Large intestine (tissue), 3 donors: ENCODE results near the gene CDC42EP5. TPM values are rescaled to one million over a fixed set of nuclear protein-coding genes. Genes with fewer than 3 reads are reported as not detected.
A peak's percentile ranks its signal among the peaks of the same experiment; 100 is the strongest.

Experiments
- DNase-seq, 2 donors: peaks; one replicate each; pipeline versions ENCODE4 v3.0.0 to v3.0.0-alpha.2; 2013
- H3K27ac ChIP-seq: one replicate; pipeline ENCODE4 v1.5.1; 2013; ENCODE audit warnings: low read length
- H3K27me3 ChIP-seq: 2 replicates; pipeline ENCODE4 v1.6.1; 2013; ENCODE audit warnings: low read length; ENCODE audit not compliant: control insufficient read depth, insufficient read depth
- H3K36me3 ChIP-seq: 2 replicates; pipeline ENCODE4 v1.6.1; 2013; ENCODE audit warnings: low read length; ENCODE audit not compliant: control insufficient read depth, insufficient read depth
- H3K4me1 ChIP-seq: one replicate; pipeline ENCODE4 v1.6.1; 2013; ENCODE audit warnings: low read length; ENCODE audit not compliant: control insufficient read depth, insufficient read depth
- H3K4me3 ChIP-seq: one replicate; pipeline ENCODE4 v1.5.1; 2013; ENCODE audit warnings: low read length
- H3K9me3 ChIP-seq: one replicate; pipeline ENCODE4 v1.6.1; 2013; ENCODE audit warnings: mild to moderate bottlenecking, low read depth, low read length, moderate library complexity; ENCODE audit not compliant: control insufficient read depth
- WGBS: methylation state at CpG from one replicate; pipeline ENCODE4 v1.1.5; 2013; ENCODE audit warnings: low lambda C conversion rate; ENCODE audit not compliant: insufficient coverage; 5-methylcytosine and 5-hydroxymethylcytosine counted together
- polyA plus RNA-seq: library from polyadenylated mRNA; unstranded; fragments of 120-200 nt; gene quantifications from one replicate; pipeline ENCODE4 v1.2.1, GENCODE V29; 2013

The CDC42EP5 gene
- polyA plus RNA-seq, 1 donor, result 161 TPM

GRCh38 chr19:54463531-54464043 lies 9.5 kb downstream of the CDC42EP5 start, which contains the start of gene LENG9:
LENG9 (minus strand) TSS chr19:54463778; CDS start chr19:54463526, 252 bp downstream.
- no peaks in the 10 kb centered on the region for H3K27me3 ChIP-seq
- WGBS, result no CpG with 5 or more reads among the region's 41 CpGs
- H3K4me3 ChIP-seq, result peak within 1 kb of the TSS; percentile 62
- H3K36me3 ChIP-seq, result peaks cover 46% of the 10 kb centered on the region
- peaks cover 50% of the 10 kb centered on the region for H3K4me1 ChIP-seq
- peak within 1 kb of the TSS; percentile 98 for H3K27ac ChIP-seq
- DNase-seq, result peak; percentile 99
- H3K9me3 ChIP-seq, result peaks cover 6% of the 10 kb centered on the region

- no CpG with 5 or more reads among the region's 91 CpGs for WGBS
- H3K36me3 ChIP-seq, result peaks cover 53% of the 10 kb centered on the region
- peak overlapping the region; percentile 98 for H3K27ac ChIP-seq
- DNase-seq, result peak in 1 of 2 donors; percentile 82
- H3K27me3 ChIP-seq, result no peaks in the 10 kb centered on the region
- peaks cover 47% of the 10 kb centered on the region for H3K4me1 ChIP-seq
- peak overlapping the region; percentile 62 for H3K4me3 ChIP-seq
- H3K9me3 ChIP-seq, result peaks cover 6% of the 10 kb centered on the region
These were observed 10.2 kb downstream of the CDC42EP5 start for GRCh38 chr19:54462655-54463530.

GRCh38 chr19:54462047-54462654 lies 10.9 kb downstream of the CDC42EP5 start:
- H3K27ac ChIP-seq, result peak overlapping the region; percentile 98
- DNase-seq, result peak in 1 of 2 donors; percentile 40
- H3K4me1 ChIP-seq, result peaks cover 42% of the 10 kb centered on the region
- peak overlapping the region; percentile 62 for H3K4me3 ChIP-seq
- H3K9me3 ChIP-seq, result peaks cover 6% of the 10 kb centered on the region
- H3K27me3 ChIP-seq, result no peaks in the 10 kb centered on the region
- peaks cover 59% of the 10 kb centered on the region for H3K36me3 ChIP-seq
- WGBS, result no CpG with 5 or more reads among the region's 15 CpGs

GRCh38 chr19:54461613-54462012 lies 11.5 kb downstream of the CDC42EP5 start:
- WGBS, result 67% methylated on average over 3 of the region's 3 CpGs
- H3K27me3 ChIP-seq, result no peaks in the 10 kb centered on the region
- peaks cover 6% of the 10 kb centered on the region for H3K9me3 ChIP-seq
- no peak overlapping the region for H3K4me3 ChIP-seq
- no peak for DNase-seq
- H3K27ac ChIP-seq, result peak overlapping the region; percentile 98
- peaks cover 64% of the 10 kb centered on the region for H3K36me3 ChIP-seq
- peaks cover 37% of the 10 kb centered on the region for H3K4me1 ChIP-seq

- no peak overlapping the region for H3K4me3 ChIP-seq
- peak overlapping the region; percentile 42 for H3K27ac ChIP-seq
- peaks cover 33% of the 10 kb centered on the region for H3K4me1 ChIP-seq
- no CpG with 5 or more reads among the region's 27 CpGs for WGBS
- no peaks in the 10 kb centered on the region for H3K27me3 ChIP-seq
- peaks cover 6% of the 10 kb centered on the region for H3K9me3 ChIP-seq
- H3K36me3 ChIP-seq, result peaks cover 66% of the 10 kb centered on the region
- no peak for DNase-seq
These were observed 11.9 kb downstream of the CDC42EP5 start for GRCh38 chr19:54461210-54461609.

GRCh38 chr19:54460230-54461005 lies 12.7 kb downstream of the CDC42EP5 start:
- Histone ChIP-seq H3K36me3 (peaks cover 66% of the 10 kb centered on the region), H3K27ac (no peak overlapping the region), H3K27me3 (no peaks in the 10 kb centered on the region), H3K4me3 (no peak overlapping the region), H3K9me3 (peaks cover 2% of the 10 kb centered on the region), H3K4me1 (peaks cover 25% of the 10 kb centered on the region)
- DNase-seq, result no peak
- no CpG with 5 or more reads among the region's 39 CpGs for WGBS

- no CpG with 5 or more reads among the region's 16 CpGs for WGBS
- no peaks in the 10 kb centered on the region for H3K9me3 ChIP-seq
These were observed 13.5 kb downstream of the CDC42EP5 start for GRCh38 chr19:54459282-54460229.

GRCh38 chr19:54458648-54459281 lies 14.3 kb downstream of the CDC42EP5 start:
- no peaks in the 10 kb centered on the region for H3K9me3 ChIP-seq
- no peak overlapping the region for H3K4me3 ChIP-seq
- peaks cover 81% of the 10 kb centered on the region for H3K36me3 ChIP-seq
- WGBS, result 100% methylated on average over 1 of the region's 11 CpGs
- no peak overlapping the region for H3K27ac ChIP-seq
- no peaks in the 10 kb centered on the region for H3K27me3 ChIP-seq
- peaks cover 17% of the 10 kb centered on the region for H3K4me1 ChIP-seq
- DNase-seq, result no peak

More at GRCh38 chr19:54459282-54460229, 13.5 kb downstream of the CDC42EP5 start:
- no peak overlapping the region for H3K27ac ChIP-seq
- no peak overlapping the region for H3K4me3 ChIP-seq
- peaks cover 74% of the 10 kb centered on the region for H3K36me3 ChIP-seq
- no peaks in the 10 kb centered on the region for H3K27me3 ChIP-seq
- peaks cover 22% of the 10 kb centered on the region for H3K4me1 ChIP-seq
- DNase-seq, result no peak
